MM.1S (cell line): ENCODE results near the gene CADM3.

Source experiments
- EZH2phosphoT487 ChIP-seq: fragments of 300-600 bp; sonication (generic); IDR thresholded peaks from 2 replicates; pipeline ENCODE4 v1.6.1; 2018; ENCODE audit warnings: antibody characterized with exemption, low read length
- TF ChIP-seq, protein P1 (sequence below): fragments of 300-600 bp; sonication (generic); IDR thresholded peaks from 2 replicates; pipeline ENCODE4 v1.5.1; 2016; ENCODE audit warnings: antibody characterized with exemption, low read length, mixed read lengths

DNA sequence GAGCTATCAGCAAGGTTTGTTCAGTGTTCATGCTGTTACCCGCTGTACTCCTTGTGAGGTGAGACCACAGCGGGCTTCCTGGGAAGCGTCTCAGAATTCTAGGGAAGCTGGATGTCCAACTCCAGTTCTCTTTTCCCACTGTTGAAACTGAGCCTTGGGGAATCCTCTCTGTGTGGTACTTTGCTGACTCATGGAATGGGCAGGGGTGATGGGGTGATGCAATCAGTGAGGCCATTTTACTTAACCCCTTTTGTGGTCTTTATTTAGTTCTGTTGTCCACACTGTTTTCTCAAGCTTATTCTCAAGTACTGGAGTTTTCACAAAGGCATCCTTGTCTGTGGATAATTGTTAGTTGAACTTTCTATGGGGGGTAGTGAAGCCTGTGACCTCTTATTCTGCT, 75.9 kb downstream of the CADM3 start:
- TF ChIP-seq, protein P1, sequence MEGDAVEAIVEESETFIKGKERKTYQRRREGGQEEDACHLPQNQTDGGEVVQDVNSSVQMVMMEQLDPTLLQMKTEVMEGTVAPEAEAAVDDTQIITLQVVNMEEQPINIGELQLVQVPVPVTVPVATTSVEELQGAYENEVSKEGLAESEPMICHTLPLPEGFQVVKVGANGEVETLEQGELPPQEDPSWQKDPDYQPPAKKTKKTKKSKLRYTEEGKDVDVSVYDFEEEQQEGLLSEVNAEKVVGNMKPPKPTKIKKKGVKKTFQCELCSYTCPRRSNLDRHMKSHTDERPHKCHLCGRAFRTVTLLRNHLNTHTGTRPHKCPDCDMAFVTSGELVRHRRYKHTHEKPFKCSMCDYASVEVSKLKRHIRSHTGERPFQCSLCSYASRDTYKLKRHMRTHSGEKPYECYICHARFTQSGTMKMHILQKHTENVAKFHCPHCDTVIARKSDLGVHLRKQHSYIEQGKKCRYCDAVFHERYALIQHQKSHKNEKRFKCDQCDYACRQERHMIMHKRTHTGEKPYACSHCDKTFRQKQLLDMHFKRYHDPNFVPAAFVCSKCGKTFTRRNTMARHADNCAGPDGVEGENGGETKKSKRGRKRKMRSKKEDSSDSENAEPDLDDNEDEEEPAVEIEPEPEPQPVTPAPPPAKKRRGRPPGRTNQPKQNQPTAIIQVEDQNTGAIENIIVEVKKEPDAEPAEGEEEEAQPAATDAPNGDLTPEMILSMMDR, result no peak
- no peak for TF ChIP-seq EZH2phosphoT487
